Stimulated activated CD8-positive, alpha-beta memory T cell treated with anti-CD3 and anti-CD28 coated beads, Interleukin-12 subunit alpha, Interleukin-12 subunit beta, amount 100 ng/mL, for 24 hours (primary cell): ENCODE data around the gene ZNF865.

ENCODE experiments used
- DNase-seq: peaks from one replicate; pipeline ENCODE4 v3.0.0-alpha.2; 2020; ENCODE audit errors: extremely low read depth

The ZNF865 gene

DNA sequence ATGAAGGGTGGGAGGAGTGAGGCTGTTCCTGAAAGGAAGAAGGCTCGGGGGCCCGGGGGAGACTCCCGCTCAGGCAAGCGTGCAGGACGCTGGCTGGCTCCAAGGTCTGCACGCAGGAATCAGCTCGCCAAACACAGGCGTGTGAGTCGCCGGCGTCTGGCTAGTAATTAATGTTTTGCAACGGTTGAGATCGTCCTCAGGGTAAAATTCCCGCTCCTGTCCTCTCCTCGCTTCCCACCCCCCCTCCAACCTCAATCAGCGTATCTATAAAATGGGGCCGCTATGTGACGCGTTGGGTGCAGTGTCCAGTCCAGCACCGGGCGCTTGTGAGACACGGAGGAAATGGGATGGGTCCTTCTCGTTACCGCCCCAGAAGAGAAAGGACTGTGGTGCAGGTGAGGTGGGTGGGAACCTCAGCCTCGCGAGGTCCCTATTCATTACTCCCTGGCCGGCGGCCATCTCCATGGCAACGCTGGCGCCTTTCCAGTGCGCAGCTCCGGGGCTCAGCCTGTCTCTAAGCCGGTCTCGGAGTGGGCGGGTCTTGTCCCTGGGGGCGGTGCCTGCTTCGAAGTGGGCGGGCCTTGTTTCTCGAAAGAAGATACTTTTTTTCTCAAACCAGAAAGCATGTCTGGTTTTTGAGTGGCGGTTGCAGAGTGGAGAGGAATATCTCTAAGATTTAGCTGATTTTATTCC lies 18.3 kb upstream of the ZNF865 start:
- DNase-seq, result peak; percentile 78

DNA sequence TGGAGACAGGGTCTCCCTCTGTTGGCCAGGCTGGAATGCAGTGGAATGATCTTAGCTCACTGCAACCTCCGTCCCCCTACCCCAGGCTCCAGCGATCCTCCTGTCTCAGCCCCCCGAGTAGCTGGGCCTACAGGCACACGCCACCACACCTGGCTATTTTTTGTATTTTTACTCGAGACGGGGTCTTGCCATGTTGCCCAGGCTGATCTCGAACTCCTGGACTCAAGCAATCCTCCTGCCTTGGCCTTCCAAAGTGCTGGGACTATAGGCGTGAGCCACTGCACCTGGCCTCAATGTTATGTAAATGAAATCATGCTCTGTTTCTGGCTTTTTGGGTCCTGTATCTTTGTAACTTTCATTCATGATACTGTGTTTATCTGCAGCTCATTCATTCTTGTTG lies 16.7 kb upstream of the ZNF865 start:
- DNase-seq, result no peak

DNA sequence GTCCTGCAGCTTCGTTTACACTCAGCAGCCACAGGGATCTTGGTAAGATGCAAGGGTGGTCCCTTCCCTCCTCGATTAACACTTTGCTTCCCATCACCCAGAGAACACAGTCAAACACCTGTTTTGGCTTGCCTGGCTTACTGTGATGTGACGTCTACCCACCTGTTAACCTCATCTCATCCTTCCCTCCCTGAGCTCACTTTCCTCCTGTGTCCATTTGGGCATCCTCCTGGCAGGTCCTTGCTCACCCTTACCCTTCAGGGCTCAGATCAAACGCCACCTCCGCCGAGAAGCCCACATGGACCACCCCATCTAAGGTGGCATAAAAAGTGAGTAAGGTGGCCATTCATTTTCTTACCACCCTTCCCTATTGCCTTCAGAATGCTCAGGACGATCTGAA lies 15.3 kb upstream of the ZNF865 start:
- DNase-seq, result no peak

DNA sequence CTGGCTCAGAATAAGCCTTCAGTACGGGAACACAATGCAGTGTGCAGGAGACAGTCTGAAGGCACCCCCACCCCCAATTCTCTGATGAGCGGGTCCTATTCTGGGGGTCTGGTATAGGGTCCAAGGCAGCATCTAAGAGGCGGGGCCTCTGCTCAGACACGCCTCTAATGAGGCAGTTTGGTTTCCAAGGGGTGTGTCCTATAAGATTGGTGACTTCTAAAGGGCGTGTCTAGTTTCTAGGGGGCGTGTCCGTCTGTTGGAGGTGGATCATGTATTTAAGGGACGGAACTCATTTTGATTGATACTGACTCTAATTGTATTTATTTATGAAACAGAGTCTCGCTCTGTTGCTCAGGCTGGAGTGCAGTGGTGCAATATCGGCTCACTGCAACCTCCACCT lies 14.8 kb upstream of the ZNF865 start:
- no peak for DNase-seq

DNA sequence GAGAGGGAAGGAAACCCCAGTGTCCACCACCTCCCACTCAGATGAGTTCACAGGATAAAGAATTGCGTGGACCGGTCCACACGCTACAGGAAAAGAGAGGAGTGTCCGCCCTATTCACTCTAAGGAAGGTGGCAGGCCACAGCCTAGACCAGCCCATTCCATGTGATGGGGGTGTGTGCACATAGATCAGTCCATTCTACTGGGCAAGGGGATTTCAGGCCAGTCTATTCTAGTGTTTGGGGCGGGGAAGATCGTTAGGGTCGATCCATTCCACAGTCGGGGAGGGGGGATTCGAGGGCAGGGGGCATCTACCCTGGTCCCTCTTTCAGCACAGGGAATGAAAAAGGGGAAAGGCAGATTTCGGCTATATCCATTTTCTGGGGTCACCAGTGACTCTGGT lies 13.9 kb upstream of the ZNF865 start:
- DNase-seq, result no peak

DNA sequence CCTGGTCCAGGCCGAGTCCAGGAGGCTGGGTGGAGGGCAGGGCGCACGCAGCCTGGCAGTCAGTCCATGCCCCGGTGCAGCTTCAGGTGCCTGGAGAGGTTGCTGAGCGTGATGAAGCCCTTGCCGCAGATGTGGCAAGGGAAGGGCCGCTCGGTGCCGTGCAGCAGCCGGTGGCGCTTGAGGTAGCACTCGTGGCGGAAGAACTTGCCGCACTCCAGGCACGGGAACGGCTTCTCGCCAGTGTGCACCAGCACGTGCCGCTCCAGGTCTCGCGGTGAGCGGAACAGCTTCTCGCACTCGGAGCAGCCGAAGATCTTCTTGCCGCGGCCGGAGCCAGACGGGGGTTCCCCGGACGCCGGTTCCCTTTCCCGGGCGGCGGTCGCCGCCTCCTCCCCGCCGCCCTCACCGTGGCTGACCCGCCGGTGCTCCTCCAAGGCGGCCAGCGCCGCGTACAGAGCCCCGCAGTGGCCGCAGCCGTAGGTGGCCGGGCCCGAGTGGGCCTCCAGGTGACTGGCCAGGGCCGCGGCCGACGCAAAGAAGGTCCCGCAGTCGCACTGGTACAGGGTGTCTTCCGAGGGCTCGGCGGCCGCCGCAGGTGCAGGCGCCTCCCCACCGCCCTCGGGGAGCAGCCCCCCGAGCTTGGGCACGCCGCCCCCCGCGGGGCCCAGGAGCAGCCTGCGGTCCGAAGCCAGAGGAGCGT lies 12.9 kb upstream of the ZNF865 start:
- no peak for DNase-seq

DNA sequence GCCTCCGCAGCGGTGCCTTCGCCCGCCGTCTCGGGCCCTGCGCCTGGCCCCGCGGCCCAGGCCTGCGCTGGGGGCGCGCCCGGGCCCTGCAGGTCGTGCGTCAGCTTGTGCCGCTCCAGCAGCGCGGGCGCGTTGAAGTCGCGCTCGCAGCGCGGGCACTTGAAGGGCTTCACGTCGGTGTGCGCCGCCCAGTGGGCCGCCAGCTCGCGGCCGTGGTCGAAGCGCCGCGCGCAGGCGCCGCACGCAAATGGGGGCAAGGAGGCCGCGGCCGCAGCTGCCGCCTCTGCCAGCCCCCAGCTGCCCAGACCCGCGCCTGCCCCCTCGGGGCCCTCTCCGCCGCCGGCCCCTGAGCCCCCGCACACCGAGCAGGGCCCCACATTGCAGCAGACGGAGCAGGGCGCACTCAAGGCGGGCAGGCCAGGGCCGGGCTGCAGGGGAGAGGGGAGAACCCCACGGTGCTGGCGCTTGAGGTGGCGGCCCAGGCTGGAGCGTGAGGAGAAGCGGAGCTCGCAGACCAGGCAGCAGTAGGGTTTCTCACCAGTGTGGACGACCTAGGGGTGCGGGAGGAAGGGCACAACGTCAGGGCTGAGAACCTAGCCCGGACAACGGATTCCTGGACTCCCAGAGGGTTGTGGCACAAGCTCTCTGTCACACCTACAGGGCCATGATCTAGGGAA lies 12.2 kb upstream of the ZNF865 start:
- DNase-seq, result no peak

DNA sequence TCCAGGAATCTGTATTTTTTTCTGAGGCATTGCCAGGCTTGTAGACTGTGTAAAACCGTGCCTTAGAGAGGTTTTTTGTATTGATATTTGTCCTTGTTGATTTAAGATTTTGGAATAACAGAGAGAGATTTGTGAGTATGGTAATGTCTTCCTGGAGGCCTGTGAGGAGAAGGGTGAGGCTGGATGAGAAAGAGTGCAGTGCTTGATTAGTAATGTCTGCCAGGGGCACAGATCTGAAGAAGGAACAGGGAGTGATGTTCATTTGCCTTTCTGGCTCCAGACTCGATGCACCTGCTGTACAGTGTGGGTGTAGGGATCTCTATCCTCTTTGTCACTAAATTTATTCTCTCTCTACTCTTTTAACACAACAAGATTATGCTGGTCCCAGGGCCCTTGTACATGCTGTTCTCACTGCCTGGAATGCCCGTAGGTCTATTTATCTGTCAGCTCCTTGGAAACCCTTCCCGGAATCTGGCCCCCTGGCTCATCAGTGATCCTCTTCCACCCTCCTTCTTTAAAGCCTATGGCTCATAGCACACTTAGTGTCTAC lies 10.4 kb upstream of the ZNF865 start:
- DNase-seq, result no peak

DNA sequence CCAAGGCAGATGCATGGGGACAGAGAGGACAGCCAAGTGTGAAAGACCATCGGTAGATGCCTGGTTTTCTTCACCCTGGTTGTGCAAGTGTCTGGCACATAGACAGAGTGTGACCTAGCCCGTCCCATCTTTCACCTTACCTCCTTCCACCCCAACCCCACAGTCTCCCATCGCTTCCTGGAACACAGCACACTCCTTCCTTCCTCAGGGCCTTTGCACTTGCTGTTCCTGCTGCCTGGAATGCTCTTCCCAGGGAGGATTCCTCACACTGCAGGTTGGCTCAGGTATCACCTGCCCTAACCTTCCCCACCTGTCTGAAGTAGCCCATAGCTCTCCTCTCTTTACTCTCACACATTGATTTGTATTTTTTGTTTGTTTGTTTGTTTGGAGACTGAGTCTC lies 9.1 kb upstream of the ZNF865 start:
- no peak for DNase-seq

DNA sequence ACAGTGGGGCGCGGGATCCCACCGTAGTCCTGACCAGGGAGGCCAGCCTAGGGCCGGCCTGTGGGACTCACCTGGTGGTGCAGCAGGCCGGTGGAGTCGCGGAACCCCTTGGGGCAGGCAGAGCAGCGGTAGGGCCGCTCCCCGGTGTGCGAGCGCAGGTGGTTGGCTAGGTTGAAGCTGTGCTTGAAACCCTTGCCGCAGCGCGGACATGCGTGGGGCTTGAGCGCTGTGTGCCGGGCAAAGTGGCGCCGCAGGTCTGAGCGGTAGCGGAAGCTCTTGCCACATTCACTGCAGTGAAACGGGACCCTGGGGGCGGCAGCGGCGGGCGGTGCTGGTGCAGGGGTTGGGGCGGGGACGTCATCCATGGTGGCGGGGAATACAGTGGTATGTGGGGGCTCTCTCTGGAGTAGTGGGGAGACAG lies 7.9 kb upstream of the ZNF865 start:
- no peak for DNase-seq

DNA sequence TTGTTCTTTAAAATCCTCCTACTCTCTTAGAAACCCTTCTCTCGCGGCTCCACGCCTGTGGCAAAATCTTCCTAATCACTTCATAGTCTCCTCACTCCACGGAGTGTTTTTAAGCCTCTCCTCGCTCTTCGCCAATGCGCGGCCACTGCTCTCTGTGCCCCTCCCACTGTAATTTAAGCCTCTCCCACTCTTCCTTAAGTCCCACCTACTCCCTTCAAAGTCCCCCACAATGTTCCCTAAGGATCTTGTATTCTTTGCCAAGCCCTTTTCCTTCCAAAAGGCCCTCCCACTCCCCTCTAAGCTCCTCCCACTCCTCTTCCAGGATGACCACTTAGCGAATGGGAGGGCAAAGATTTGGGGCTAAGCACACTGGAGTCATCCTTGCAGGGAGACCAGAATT lies 7.4 kb upstream of the ZNF865 start:
- no peak for DNase-seq

DNA sequence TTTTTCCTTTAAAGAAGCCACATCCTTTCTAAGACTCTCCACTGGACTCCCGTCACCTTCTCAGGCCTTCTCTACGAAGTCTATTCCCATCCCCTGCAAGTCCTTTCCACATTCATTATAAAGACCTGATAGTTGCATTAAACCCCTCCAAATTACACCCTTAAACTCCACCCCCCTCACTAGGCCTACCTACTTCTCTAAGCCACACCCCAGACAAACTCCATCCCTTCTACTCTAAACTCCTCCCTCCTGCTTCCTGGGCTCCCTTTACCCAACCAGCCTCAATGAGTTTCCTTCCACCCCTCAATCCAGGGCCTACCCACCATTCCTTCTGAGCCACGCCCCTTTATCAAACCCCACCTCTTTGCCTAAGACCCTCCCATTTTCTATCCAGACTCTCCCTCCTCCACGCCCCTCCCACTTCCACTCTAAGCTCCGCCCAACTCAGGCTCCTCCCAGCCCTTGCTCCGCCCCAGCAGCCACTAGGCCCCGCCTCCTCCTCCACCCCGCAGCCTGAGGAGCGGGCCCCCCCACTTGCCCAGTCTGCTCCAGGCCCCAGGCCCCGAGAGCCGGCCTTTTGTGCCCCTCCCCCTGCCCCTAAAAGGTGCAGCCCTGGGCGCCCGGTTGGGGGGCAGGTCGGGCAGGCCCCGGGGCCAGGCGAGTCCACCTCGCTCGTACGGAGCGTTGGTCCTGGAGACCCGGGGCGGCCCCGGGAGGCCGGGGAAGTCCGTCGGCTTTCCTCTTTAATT lies 6.6 kb upstream of the ZNF865 start:
- DNase-seq, result peak; percentile 79

DNA sequence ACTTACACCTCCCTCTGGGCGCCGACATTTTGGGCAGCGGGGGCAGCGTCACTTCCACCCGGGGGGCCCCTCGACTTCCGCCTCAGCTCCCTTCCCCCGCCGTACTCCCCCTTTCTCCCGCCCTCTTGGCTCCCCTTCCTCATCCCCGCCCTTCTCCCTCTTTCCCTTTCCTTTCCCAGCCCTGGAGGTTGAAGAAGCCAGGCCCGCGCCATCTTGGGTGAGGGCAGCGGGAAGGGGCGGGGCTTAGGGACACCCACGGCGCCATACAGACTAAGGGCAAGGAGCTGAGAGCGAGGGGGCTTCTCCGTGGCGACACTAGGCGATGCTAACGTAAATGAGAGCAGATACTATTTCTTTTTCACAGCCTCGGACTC lies 6.0 kb upstream of the ZNF865 start, which contains the start of gene FIZ1:
TSS of gene FIZ1 (minus strand) at position 50 of the 374 bp plus-strand sequence. CDS start 1,652 bp downstream, outside the sequence.
- peak; percentile 90 for DNase-seq

DNA sequence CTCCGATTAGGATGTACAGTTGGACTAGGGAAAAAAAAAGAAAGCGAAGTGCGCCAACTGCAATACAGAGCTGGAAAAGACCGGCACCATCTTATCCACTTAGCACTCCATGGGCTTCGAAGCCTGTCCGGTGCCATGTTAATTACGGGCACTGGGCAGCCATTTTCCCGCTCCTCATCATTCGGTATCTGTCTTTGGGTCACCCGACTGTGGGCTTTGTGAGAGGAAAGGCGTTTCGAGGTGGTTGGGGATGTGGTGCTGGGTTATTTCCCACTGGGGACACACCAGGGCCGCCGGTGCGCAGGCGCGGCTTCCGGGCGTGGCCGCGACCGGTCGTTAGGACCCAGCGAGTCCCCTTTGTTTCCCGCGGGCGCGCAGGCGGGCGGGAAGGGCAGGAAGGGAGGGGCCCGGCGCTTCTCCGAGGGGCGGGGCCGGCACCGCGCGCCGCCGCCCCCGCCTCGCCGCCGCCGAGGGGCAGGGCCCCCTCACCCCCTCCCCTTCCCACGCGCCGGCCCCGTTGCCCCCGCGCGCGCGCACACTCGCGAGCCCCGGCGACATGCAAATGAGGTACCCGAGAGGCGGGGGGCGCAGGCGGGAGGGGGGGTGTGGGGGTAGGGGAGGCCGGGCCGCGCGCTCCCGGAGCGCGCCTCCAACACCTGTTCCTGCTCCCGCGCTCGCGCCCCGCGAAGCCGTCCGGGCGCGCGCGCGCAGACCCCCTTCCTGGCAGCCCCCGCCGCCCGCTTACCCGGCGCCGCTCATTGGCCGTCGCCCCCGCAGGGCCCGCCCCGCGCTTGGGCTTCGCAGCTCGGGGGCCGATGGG lies 5.4 kb upstream of the ZNF865 start, which contains the start of gene ZNF524:
TSS of gene ZNF524 (plus strand) at position 447 of the 820 bp plus-strand sequence. CDS start 1,825 bp downstream, outside the sequence.
- DNase-seq, result peak; percentile 65

DNA sequence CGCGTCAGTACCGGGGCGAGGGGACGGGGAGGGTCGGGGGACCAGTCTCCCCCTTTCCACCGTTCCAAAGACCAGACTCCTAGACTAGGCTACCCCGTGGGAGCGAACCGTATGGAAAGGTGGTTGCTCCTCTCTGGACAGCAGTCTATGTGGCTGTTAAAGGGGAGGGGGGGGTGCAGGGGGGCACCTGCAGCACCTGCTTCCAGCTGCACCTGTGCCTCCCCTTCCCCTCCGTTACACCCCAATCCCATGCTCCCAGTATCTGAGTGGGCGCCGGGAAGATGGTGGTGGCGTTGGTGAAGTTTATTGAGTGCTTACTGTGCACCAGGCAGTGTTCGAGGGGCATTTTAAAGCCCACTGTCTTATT lies 4.8 kb upstream of the ZNF865 start:
- no peak for DNase-seq

DNA sequence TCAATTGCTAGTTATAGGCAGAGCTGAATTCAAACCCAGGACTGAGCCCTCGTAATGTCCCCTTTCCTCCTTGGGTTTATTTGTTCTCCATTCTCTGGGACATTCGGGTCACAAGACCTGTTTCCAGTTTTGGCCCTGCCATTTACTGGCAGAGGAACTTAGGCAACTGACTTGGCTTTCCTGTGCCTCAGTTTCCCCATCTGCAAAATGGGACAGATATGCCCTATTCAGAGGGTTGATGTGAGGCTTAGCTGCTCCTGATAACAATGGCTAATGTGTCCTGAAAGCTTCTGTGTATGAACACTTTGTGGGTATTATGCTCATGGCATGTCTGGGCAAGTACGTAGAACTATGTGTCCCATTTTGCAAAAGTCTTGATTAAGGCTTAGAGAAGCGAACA lies 4.4 kb upstream of the ZNF865 start:
- DNase-seq, result no peak

DNA sequence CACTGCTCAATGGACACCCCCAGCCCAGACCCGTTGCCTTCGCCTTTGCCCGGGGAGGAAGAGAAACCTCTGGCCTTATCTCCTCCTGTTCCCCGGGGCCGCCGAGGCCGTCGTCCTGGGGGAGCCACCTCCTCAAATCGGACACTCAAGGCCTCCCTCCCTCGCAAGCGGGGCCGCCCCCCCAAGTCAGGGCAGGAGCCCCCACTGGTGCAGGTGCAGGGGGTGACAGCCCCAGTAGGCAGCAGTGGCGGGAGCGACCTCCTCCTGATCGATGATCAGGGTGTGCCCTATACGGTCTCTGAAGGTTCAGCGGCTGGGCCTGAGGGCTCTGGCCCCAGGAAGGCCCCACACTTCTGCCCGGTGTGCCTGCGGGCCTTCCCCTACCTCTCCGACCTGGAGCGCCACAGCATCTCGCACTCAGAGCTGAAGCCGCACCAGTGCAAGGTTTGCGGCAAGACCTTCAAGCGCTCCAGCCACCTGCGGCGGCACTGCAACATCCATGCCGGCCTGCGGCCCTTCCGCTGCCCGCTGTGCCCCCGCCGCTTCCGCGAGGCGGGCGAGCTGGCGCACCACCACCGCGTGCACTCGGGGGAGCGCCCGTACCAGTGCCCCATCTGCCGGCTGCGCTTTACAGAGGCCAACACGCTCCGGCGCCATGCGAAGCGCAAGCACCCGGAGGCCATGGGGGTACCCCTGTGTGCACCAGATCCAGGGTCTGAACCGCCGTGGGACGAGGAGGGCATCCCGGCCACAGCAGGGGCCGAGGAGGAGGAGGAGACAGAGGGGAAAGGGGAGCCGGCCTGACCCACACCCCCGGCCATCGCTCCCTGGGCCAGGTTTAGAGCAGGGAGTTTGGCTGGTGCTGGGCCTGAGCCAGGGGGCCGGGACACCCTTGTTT lies 3.1 kb upstream of the ZNF865 start:
- no peak for DNase-seq

DNA sequence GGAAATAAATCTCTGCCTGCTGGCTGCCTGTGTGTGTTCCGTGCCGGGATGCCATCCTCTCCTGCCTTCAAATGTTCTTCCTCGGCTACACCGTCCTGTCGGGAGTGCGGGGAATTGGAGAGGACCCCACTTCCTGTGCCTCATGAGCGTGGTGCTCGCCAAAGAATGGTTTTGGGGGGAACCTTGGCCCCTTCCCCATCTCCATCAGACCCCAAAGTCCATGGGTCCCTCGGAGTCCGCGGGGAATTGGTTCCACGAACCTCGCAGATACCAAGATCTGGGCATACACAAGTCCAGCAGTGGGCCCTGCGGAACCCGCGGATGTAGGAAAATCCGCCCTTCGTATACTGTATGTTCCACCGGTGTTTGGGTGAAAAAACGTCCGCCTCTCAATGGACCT lies 2.3 kb upstream of the ZNF865 start:
- no peak for DNase-seq

DNA sequence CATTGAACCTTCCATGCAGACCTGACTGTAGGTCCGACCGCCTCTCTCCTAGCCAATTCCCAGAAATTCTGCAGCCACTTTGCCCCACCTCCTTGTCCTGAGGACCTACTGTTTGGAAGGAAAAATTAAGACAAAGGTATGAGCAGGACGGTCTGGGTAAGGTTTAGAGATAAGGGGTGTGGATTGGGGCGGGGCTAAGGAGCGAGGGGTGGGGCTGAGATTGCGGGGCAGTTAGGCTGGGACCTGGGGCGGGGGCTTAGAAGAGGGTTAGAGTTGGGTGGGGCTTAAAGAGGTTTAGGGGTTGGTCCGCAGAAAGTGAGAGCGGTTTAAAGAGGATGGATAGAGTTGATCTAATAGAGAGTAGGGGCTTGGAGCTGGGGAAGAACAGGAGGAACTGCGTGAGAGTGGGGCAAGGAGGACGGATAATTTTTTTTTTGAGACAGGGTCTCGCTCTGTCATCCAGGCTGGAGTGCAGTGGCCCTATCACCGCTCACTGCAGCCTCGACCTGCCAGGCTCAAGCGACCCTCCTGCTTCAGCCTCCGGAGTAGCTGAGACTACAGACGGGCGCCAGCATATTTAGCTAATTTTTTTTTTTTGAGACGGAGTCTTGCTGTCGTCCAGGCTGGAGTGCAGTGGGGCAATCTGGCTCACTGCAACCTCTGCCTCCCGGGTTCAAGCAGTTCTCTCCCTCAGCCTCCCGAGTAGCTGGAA lies 1.7 kb upstream of the ZNF865 start:
- no peak for DNase-seq
